Activated CD8-positive, alpha-beta T cell treated with anti-CD3 and anti-CD28 coated beads, Interleukin-2, amount 10 ng/mL, durations not matched to agents 7 days and 5 days (primary cell): ENCODE data around the gene OSBP2. TPM values are rescaled to one million over a fixed set of nuclear protein-coding genes. Genes with fewer than 3 reads are reported as not detected.

Experiments
- ATAC-seq: fragments of 150-1000 bp; cut with Tn5 transposase; one replicate; pipeline ENCODE4 v1.10.0; 2021; ENCODE audit warnings: moderate library complexity
- CTCF ChIA-PET: fragments of 350-600 bp; sonication (Branson Sonifier 250); formaldehyde crosslinking; loops from one replicate; lab custom pipeline; 2021; ENCODE audit warnings: antibody characterized with exemption; lab: Charles Lee
- POLR2A ChIA-PET: fragments of 350-600 bp; sonication (Branson Sonifier 250); formaldehyde crosslinking; loops from one replicate; lab custom pipeline; 2021; ENCODE audit warnings: antibody characterized with exemption; lab: Charles Lee
- DNase-seq: peaks from one replicate; pipeline ENCODE4 v3.0.0-alpha.2; 2020
- H3K27ac Mint-ChIP-seq: one replicate; pipeline ENCODE4 v1.8.0; 2021; ENCODE audit warnings: mild to moderate bottlenecking, mixed read lengths
- H3K27me3 Mint-ChIP-seq: one replicate; pipeline ENCODE4 v1.8.0; 2021; ENCODE audit warnings: low read depth, mixed read lengths
- H3K36me3 Mint-ChIP-seq: one replicate; pipeline ENCODE4 v1.8.0; 2021; ENCODE audit warnings: low read depth, mixed read lengths
- H3K4me1 Mint-ChIP-seq: one replicate; pipeline ENCODE4 v1.8.0; 2021; ENCODE audit warnings: low read depth, mixed read lengths
- H3K4me3 Mint-ChIP-seq: one replicate; pipeline ENCODE4 v1.8.0; 2021; ENCODE audit warnings: mild to moderate bottlenecking, mixed read lengths
- H3K9me3 Mint-ChIP-seq: one replicate; pipeline ENCODE4 v1.8.0; 2022; ENCODE audit warnings: mixed read lengths; ENCODE audit not compliant: insufficient read depth
- total RNA-seq, 2 experiments: library from RNA; stranded (reverse); gene quantifications; one replicate each; pipeline ENCODE4 v1.2.3, GENCODE V29; 2021

Gene OSBP2
- total RNA-seq, 2 experiments from 2014 or later: 0.42 to 0.55 TPM

DNA sequence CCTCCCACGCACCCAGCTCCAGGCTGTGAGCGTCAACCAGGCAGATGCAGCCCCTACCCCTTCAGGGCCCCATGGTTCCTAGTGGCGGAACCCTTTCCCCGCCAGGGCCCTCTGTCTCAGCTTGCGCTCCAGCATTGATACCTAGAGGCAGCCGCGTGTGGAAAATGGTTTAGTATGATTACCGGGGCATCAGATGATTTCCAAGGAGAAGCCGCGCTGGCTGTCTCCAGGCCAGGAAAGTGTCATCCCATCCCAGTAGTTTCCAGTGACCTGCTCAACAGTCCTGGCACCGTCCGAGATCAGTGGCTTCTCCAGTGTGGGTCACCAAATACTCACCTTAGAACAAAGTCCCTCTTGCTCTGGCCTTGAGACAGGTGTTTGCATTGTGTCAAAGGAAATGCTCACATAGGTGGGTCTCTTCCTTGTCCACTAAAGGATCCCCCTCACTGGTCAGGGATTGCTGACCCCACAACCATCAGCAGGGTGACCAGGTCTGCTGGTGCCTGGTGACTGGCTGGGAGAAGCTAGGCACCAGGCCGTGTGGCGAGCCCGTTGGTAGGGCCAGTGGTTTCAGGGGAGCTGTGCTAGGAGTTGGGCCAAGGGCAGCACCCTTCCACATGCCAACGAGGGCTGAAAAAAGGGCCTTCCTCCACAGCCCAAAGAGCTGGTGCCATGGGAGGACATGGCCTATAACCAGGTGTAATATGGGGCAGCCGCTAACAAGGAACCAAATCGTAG lies 164.5 kb downstream of the OSBP2 start:
- ChIA-PET POLR2A (no interaction called here), CTCF (no interaction called here)
- H3K27ac Mint-ChIP-seq: no peak overlapping the region
- no peaks in the 10 kb centered on the region for H3K36me3 Mint-ChIP-seq
- H3K27me3 Mint-ChIP-seq: no peaks in the 10 kb centered on the region
- ATAC-seq: no peak
- peaks cover 4% of the 10 kb centered on the region for H3K9me3 Mint-ChIP-seq
- no peaks in the 10 kb centered on the region for H3K4me1 Mint-ChIP-seq
- no peak for DNase-seq
- H3K4me3 Mint-ChIP-seq: no peak overlapping the region

DNA sequence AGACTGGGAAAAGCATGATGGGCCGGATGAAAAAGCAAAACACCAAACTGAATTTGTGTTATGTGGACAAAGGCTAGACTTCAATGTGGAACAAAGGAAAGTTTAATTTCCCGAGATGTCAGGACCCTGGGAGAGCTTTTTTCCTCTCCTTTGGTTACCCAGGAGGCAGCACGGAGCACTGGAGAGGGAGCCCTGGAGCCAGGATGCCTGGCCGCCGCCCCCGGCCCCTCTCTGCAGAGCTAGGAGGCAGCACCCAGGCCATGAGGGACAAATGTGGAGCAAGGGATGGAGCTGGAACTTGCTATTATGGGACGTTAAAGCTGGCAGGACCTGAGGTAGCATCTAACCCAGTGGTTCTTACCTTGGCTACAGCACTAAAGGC lies 165.0 kb downstream of the OSBP2 start:
- ChIA-PET CTCF (no interaction called here), POLR2A (no interaction called here)
- no peak overlapping the region for H3K27ac Mint-ChIP-seq
- H3K36me3 Mint-ChIP-seq: no peaks in the 10 kb centered on the region
- ATAC-seq (no peak), DNase-seq (no peak)
- no peaks in the 10 kb centered on the region for H3K4me1 Mint-ChIP-seq
- H3K4me3 Mint-ChIP-seq: no peak overlapping the region
- H3K9me3 Mint-ChIP-seq: peaks cover 2% of the 10 kb centered on the region
- no peaks in the 10 kb centered on the region for H3K27me3 Mint-ChIP-seq

DNA sequence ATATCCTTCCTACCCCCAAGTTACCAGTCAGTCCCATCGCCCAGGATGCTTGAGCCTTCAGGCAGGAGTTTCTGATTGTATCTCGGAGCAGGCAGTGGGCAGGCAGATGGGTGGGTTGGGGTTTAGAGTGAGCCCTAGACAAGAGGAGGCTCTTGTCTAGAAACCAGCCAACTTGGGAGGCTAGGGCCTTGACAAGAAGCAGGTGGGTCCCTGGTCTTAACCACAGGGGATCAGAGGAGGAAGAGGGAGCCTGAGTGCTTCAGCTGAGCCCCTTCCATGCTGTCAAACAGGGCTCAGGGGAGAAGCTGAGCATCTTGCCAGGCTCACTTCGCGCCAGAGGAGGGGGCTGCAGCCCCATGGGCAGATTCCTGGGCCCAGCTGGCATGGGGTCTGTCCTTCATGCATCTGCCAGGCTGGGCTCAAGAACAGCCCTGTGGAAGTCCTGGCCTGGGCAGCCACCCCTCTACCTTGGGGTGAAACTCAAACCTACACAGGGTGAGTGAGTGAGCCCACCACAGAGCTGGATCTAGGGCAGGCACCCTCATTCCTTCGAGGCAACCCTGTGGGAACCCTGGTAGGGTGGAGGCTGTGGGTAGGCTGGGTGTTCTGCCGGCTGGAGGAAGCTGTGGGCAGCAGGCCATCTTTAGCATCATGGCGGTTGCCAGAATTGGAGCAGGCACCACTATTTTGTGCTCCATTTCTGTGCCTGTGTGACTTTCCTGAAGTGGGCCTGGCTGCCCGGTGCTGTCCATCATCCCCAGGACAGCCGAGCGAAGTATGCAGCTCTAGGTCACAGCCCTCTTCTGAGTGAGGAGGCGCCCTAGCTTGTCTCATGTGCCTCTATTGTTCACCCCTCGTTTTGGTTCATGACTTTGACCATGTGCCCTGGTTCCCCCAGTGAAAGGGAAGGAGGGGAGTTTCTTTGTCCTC lies 165.8 kb downstream of the OSBP2 start:
- Mint-ChIP-seq H3K27me3 (no peaks in the 10 kb centered on the region), H3K4me1 (no peaks in the 10 kb centered on the region), H3K9me3 (no peaks in the 10 kb centered on the region), H3K36me3 (no peaks in the 10 kb centered on the region), H3K27ac (no peak overlapping the region), H3K4me3 (no peak overlapping the region)
- no peak for ATAC-seq
- ChIA-PET CTCF (no interaction called here), POLR2A (no interaction called here)
- no peak for DNase-seq

DNA sequence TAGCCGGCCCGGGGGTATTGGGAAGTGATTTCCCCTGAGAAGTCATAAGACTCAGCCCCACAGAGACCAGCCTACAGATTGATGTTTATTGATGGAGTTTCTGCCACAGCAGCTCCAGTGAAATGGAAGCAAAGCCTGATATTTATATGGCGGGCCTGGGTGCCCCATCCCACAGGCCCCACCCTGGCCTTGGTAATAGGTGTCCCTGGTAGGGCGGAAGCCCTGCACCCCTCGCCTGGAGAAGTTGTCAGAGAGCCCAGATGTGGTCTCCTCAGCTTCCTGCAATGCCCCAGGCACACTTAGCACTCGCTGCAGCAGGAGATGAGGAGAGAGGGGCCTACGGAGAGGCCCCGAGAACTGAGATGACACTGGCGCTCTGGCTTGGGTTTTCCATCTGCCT lies 166.5 kb downstream of the OSBP2 start:
- H3K9me3 Mint-ChIP-seq: no peaks in the 10 kb centered on the region
- H3K4me1 Mint-ChIP-seq: no peaks in the 10 kb centered on the region
- CTCF ChIA-PET: no interaction called here

DNA sequence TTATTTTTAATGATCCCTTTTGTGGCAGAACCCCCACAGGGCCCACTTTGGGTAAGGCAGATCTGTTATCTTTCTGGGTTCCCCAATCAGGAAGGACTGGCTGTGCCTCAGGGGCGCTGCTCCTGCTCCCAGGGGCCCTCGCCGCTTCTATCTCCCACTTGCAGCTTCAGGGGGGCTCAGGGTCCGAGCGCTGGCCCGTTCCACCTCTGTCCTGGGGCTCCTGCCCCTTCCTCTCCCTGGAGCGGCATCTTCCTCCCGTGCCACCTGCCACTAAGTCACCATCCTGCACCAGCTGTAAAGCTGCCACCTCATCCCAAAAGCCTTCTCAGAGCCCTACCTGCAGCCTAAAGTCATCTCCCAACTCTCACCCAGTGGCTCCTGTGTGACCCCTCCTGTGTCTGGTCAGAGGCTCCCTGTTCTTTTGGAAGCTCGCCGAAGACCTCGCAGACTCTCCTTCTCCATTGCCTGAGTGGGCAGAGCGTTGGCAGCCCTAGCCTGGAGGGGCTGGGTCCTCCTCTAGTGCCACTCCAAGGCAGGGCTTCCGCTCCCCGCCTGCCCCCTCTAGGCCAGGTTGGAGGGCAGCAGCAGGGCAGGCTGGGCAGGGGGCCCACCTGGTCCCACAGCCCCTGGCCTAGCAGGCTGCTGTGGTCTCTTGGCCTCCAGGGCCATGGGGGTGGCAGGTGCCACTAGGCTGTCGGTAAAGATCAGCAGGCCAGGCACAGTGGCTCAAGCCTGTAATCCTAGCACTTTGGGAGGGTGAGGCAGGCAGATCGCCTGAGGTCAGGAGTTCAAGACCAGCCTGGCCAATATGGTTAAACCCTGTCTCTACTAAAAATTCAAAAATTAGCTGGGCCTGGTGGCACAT lies 167.2 kb downstream of the OSBP2 start:
- Mint-ChIP-seq H3K4me1 (no peaks in the 10 kb centered on the region), H3K36me3 (no peaks in the 10 kb centered on the region), H3K4me3 (no peak overlapping the region), H3K27ac (no peak overlapping the region), H3K27me3 (no peaks in the 10 kb centered on the region), H3K9me3 (no peaks in the 10 kb centered on the region)
- ChIA-PET CTCF (no interaction called here), POLR2A (no interaction called here)
- no peak for ATAC-seq
- DNase-seq: no peak

More for the DNA sequence above, 166.5 kb downstream of the OSBP2 start:
- ATAC-seq (no peak), DNase-seq (no peak)
- POLR2A ChIA-PET: no interaction called here
- Mint-ChIP-seq H3K27ac (no peak overlapping the region), H3K27me3 (no peaks in the 10 kb centered on the region), H3K4me3 (no peak overlapping the region), H3K36me3 (no peaks in the 10 kb centered on the region)

DNA sequence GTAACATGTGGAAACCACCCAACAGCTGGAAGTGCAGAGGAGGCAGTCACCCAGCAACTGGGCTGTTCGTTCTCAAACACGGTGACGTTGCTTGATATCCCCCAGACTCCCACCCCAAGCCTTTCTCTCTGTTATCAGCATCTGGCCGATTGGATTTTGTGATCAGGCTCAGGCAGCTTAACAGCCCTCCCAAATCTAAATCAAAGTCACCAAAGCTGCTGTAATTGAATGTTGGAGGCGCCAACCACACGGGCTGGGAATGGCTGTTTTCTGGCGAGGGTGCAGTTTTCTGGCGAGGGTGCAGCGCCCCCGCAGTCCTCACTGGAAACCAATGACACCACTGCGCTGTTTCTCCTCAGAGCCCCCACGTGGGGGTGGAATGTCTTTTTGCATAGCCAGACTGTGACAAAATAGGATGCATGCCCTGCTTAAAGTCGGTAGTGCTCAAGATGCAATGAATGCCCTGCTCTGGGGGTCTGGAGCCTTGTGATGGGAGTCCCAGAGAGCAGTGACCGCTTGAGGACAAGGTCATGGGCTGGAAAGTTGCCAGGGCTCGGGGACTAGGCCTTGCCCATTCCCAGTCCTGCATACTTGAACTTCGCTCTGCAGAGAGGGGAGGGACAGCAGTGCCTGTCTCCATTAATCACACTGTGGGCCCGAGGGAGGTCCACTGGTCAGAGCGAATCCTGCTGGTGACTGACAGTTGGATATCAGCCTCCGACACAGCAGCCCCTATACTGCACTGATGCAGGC lies 168.6 kb downstream of the OSBP2 start:
- H3K4me1 Mint-ChIP-seq: no peaks in the 10 kb centered on the region
- H3K27me3 Mint-ChIP-seq: no peaks in the 10 kb centered on the region
- ATAC-seq (no peak), DNase-seq (no peak)
- H3K27ac Mint-ChIP-seq: no peak overlapping the region
- no peaks in the 10 kb centered on the region for H3K9me3 Mint-ChIP-seq
- H3K36me3 Mint-ChIP-seq: no peaks in the 10 kb centered on the region
- H3K4me3 Mint-ChIP-seq: no peak overlapping the region
- CTCF ChIA-PET: no interaction called here
- POLR2A ChIA-PET: no interaction called here

DNA sequence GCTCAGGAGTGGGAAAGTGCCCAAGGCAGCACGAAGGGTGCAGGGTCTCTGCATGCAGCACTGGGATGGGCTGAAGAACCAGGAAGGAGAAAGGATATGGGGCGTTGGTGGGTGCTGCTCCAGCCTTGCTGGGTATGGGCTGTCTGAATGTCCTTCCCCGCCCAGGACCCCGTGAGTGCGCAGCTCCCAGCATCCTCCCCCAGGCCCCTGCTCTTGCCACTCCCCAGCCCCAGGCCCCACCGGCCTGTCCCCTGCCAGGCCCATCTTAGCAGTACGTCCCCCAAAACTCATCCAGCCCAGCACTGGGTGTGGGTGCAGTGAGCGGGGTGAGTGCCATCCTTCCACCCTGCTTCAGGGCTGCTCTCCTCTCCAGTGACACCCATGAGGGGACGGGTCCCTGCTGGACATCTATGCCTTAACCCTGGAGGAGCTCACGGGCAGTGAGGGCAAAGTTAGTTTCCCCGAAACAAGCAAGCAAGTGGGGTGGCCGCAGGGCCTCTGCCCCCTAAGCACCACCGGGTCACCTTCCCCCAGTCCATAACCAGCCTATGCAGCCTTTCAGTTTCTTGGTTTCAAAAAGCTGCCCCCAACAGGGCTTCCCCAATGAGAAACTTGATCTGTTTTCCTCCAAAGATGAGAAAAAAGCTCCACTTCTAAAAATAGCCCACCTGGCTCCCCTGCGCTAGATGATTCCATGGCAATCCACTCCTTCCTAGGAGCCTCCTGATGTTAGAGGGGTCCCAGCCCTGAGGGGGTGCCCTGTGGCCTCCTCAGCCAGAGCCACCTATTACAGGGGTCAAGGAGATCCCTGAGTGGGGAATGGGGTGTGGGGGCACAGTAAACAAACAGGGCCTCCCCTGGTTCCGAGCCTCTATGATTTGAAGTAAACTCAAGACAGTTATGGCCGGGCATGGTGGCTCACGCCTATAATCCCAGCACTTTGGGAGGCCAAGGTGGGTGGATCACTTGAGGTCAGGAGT lies 170.1 kb downstream of the OSBP2 start:
- no peak for ATAC-seq
- Mint-ChIP-seq H3K36me3 (no peaks in the 10 kb centered on the region), H3K9me3 (no peaks in the 10 kb centered on the region), H3K4me1 (peaks cover 6% of the 10 kb centered on the region), H3K27ac (no peak overlapping the region), H3K4me3 (no peak overlapping the region), H3K27me3 (no peaks in the 10 kb centered on the region)
- ChIA-PET CTCF (no interaction called here), POLR2A (no interaction called here)
- no peak for DNase-seq

DNA sequence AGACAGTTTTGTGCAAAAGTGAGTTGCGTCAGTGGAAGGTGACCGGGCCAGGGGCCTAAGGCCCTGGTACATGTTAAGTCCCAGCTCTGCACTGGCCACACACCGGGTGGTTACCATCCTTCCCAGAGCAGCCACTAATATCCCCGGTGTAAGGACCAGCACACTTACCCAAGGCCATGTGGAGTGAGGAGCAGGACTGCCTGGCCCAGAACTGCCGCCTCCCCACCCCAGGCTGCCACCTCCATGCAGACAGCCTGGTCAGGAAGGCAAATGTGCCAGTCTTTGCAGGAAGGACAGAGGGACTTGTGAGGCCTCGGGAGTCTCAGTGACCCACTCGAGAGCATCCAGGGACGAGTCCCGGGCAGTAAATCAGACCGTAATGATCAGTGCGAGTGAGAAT lies 171.0 kb downstream of the OSBP2 start:
- Mint-ChIP-seq H3K36me3 (no peaks in the 10 kb centered on the region), H3K4me1 (peaks cover 6% of the 10 kb centered on the region), H3K27me3 (no peaks in the 10 kb centered on the region), H3K27ac (no peak overlapping the region), H3K9me3 (no peaks in the 10 kb centered on the region), H3K4me3 (no peak overlapping the region)
- ChIA-PET CTCF (no interaction called here), POLR2A (no interaction called here)
- DNase-seq (no peak), ATAC-seq (no peak)

DNA sequence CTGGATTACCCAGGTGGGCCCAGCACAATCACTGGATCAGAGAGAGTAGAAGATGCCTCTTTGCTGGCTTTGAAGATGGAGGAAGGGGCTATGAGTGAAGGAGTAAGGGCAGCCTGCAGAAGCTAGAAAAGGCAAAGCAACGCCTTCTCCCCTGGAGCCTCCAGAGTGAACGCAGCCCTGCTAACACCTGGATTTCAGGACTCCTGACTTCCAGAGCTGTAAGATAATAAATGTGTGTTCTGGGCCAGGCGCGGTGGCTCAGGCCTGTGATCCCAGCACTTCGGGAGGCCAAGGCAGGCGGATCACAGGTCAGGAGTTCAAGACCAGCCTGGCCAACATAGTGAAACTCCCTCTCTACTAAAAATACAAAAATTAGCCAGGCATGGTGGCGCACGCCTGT lies 171.5 kb downstream of the OSBP2 start:
- ATAC-seq: no peak
- CTCF ChIA-PET: no interaction called here

DNA sequence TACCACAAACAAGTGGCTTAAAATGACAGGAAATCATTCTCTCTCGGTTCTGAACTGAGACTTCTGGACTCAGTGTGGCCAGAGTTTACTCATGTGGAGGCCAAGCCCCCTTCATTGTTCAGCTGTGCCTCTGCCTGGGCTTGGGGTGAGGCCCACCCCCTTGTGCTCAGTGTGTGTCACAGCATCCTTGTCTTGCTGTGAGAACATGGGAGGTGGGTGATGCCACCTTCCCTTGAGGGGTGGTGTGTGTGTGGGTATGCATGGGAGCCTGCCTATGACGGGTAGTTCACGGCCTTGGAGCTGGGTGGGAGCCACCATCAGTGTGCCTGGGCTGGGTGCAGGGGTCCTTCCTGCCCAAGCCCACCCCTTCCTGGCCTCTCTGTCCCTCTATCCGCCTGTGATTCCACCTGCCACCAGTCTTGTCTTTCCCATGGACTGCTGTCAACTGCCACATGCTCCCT lies 172.2 kb downstream of the OSBP2 start:
- ChIA-PET CTCF (no interaction called here), POLR2A (no interaction called here)
- Mint-ChIP-seq H3K27ac (no peak overlapping the region), H3K9me3 (no peaks in the 10 kb centered on the region), H3K4me3 (no peak overlapping the region), H3K36me3 (no peaks in the 10 kb centered on the region), H3K27me3 (no peaks in the 10 kb centered on the region), H3K4me1 (peaks cover 6% of the 10 kb centered on the region)
- ATAC-seq (no peak), DNase-seq (no peak)

More for the DNA sequence above, 171.5 kb downstream of the OSBP2 start:
- Mint-ChIP-seq H3K4me3 (no peak overlapping the region), H3K36me3 (no peaks in the 10 kb centered on the region), H3K27me3 (no peaks in the 10 kb centered on the region), H3K27ac (no peak overlapping the region), H3K4me1 (peaks cover 6% of the 10 kb centered on the region), H3K9me3 (no peaks in the 10 kb centered on the region)
- POLR2A ChIA-PET: no interaction called here
- DNase-seq: no peak
